Measurements from ENCODE around the gene FOCAD. TPM values are rescaled to one million over a fixed set of nuclear protein-coding genes. Genes with fewer than 3 reads are reported as not detected.

The FOCAD gene
- total RNA-seq, 2 donors from 2014 or later: 21.5 to 85.7 TPM

- no peak for DNase-seq
- Histone ChIP-seq H3K27me3 (no peaks in the 10 kb centered on the region), H3K27ac (no peak overlapping the region), H3K4me3 (no peak overlapping the region), H3K36me3 (replicated peaks in 1 of 2; ENCODE audit: insufficient read depth in 1 of 2, low read depth in 2 of 2) (peaks cover 0 to 7% of the 10 kb centered on the region in 2 donors), H3K9me3 (no peaks in the 10 kb centered on the region), H3K4me1 (no peaks in the 10 kb centered on the region)
- 39 to 47% methylated on average over 3 of the region's 3 CpGs for WGBS, 2 donors
- TF ChIP-seq POLR2A (IDR thresholded peaks at IDR 0.05): no peak
- TF ChIP-seq, protein P1, sequence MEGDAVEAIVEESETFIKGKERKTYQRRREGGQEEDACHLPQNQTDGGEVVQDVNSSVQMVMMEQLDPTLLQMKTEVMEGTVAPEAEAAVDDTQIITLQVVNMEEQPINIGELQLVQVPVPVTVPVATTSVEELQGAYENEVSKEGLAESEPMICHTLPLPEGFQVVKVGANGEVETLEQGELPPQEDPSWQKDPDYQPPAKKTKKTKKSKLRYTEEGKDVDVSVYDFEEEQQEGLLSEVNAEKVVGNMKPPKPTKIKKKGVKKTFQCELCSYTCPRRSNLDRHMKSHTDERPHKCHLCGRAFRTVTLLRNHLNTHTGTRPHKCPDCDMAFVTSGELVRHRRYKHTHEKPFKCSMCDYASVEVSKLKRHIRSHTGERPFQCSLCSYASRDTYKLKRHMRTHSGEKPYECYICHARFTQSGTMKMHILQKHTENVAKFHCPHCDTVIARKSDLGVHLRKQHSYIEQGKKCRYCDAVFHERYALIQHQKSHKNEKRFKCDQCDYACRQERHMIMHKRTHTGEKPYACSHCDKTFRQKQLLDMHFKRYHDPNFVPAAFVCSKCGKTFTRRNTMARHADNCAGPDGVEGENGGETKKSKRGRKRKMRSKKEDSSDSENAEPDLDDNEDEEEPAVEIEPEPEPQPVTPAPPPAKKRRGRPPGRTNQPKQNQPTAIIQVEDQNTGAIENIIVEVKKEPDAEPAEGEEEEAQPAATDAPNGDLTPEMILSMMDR (IDR thresholded peaks at IDR 0.05): no peak
- intact Hi-C loops (cut with DNase I): no loop called here
- ATAC-seq: no peak
These were observed 304.7 kb downstream of the FOCAD start for GRCh38 chr9:20988671-20989315.

GRCh38 chr9:20989923-20990341 lies 305.9 kb downstream of the FOCAD start:
- no peaks in the 10 kb centered on the region for H3K4me1 ChIP-seq
- intact Hi-C loops (cut with DNase I): no loop called here
- DNase-seq: peak in 3 of 4 donors; percentile 22 to 67 (median 31)
- ATAC-seq: peak; percentile 21
- no peaks in the 10 kb centered on the region for H3K27me3 ChIP-seq
- WGBS, 2 donors: 76 to 86% methylated on average over 6 of the region's 6 CpGs
- peaks cover 0 to 13% of the 10 kb centered on the region in 2 donors for H3K36me3 ChIP-seq (replicated peaks in 1 of 2; ENCODE audit: insufficient read depth in 1 of 2, low read depth in 2 of 2)
- no peak for TF ChIP-seq POLR2A (IDR thresholded peaks at IDR 0.05)
- TF ChIP-seq, protein P1 (IDR thresholded peaks at IDR 0.05): no peak
- no peak overlapping the region for H3K4me3 ChIP-seq
- no peaks in the 10 kb centered on the region for H3K9me3 ChIP-seq
- H3K27ac ChIP-seq: peak overlapping the region in 1 of 4 donors; percentile 33

DNA sequence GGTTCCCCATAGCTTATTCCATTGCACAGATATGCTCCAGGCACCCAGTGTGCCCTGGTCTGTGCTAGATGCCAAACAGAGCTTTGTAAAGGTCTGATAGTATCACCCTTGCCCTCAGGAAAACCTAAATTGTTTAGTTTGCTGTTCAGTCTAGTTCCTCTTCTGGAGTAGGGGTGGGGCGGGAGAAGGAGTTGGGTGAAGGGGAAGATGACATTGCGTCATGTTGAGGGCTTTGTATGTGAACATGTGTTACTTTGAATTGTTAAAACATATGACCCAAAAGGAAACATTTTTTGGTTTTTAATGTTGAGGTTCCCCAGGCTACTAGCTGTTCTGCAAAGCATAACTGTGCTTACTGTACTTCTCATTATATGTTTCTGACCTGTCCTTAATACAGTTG lies 306.8 kb downstream of the FOCAD start:
- Histone ChIP-seq H3K36me3 (replicated peaks in 1 of 2; ENCODE audit: insufficient read depth in 1 of 2, low read depth in 2 of 2) (peaks cover 0 to 13% of the 10 kb centered on the region in 2 donors), H3K4me3 (no peak overlapping the region), H3K4me1 (no peaks in the 10 kb centered on the region), H3K27ac (no peak overlapping the region), H3K27me3 (no peaks in the 10 kb centered on the region), H3K9me3 (no peaks in the 10 kb centered on the region)
- TF ChIP-seq, protein P1 (IDR thresholded peaks at IDR 0.05): no peak
- TF ChIP-seq POLR2A (IDR thresholded peaks at IDR 0.05): no peak
- 88 to 98% methylated on average over 2 of the region's 2 CpGs for WGBS, 2 donors
- intact Hi-C loops (cut with DNase I): no loop called here
- no peak for ATAC-seq
- DNase-seq: peak in 1 of 4 donors; percentile 56

GRCh38 chr9:20994486-20994885 lies 310.4 kb downstream of the FOCAD start:
- intact Hi-C loops (cut with DNase I): no loop called here
- Histone ChIP-seq H3K4me3 (no peak overlapping the region), H3K27ac (no peak overlapping the region), H3K9me3 (no peaks in the 10 kb centered on the region), H3K27me3 (no peaks in the 10 kb centered on the region), H3K4me1 (no peaks in the 10 kb centered on the region), H3K36me3 (replicated peaks in 1 of 2; ENCODE audit: insufficient read depth in 1 of 2, low read depth in 2 of 2) (peaks cover 0 to 18% of the 10 kb centered on the region in 2 donors)
- ATAC-seq (no peak), DNase-seq (no peak)
- TF ChIP-seq, protein P1 (IDR thresholded peaks at IDR 0.05): no peak
- TF ChIP-seq POLR2A (IDR thresholded peaks at IDR 0.05): no peak
- 72 to 83% methylated on average over 3 of the region's 3 CpGs for WGBS, 2 donors

- Histone ChIP-seq H3K9me3 (no peaks in the 10 kb centered on the region), H3K4me1 (no peaks in the 10 kb centered on the region), H3K4me3 (no peak overlapping the region), H3K27ac (no peak overlapping the region), H3K27me3 (no peaks in the 10 kb centered on the region), H3K36me3 (replicated peaks in 1 of 2; ENCODE audit: insufficient read depth in 1 of 2, low read depth in 2 of 2) (peaks cover 0 to 11% of the 10 kb centered on the region in 2 donors)
- DNase-seq (no peak), ATAC-seq (no peak)
- TF ChIP-seq, protein P1 (IDR thresholded peaks at IDR 0.05): no peak
- no peak for TF ChIP-seq POLR2A (IDR thresholded peaks at IDR 0.05)
- WGBS, 2 donors: 83 to 90% methylated on average over 2 of the region's 2 CpGs
- intact Hi-C loops (cut with DNase I): no loop called here
These were observed 311.6 kb downstream of the FOCAD start for GRCh38 chr9:20995616-20996015.

Data from body of pancreas (tissue), 4 donors.